ENCODE measurements around the gene GALNT17. TPM values are rescaled to one million over a fixed set of nuclear protein-coding genes. Genes with fewer than 3 reads are reported as not detected.

GALNT17 gene
- total RNA-seq, 5 donors from 2014 or later (not counting 1 experiment from before 2014, with no cell fraction given): 0.09 to 0.20 TPM; not detected in 3

GRCh38 chr7:71548746-71549145 is 416.8 kb downstream of the GALNT17 start:
- ATAC-seq (replicated peaks in 1 of 4): no peak
- no peaks in the 10 kb centered on the region for H3K36me3 Mint-ChIP-seq
- H3K27me3 ChIP-seq (replicated peaks in 1 of 2; ENCODE audit: control insufficient read depth in 2 of 2, extremely low read depth in 1 of 2, insufficient read depth in 2 of 2, low read length in 1 of 2): no peaks in the 10 kb centered on the region
- H3K27ac Mint-ChIP-seq: no peak overlapping the region
- CTCF ChIA-PET: no interaction called here
- no peak overlapping the region for H3K4me3 Mint-ChIP-seq
- DNase-seq: no peak
- H3K4me1 ChIP-seq (ENCODE audit: control insufficient read depth in 1 of 2, extremely low read depth in 1 of 2, insufficient read depth in 2 of 2, low read length in 2 of 2): no peaks in the 10 kb centered on the region
- WGBS (ENCODE audit: insufficient coverage): 92% methylated on average over 2 of the region's 3 CpGs
- H3K9me3 ChIP-seq: no peaks in the 10 kb centered on the region
- peaks cover 14 to 19% (median 14%) of the 10 kb centered on the region in 3 donors for H3K9me3 Mint-ChIP-seq
- H3K4me3 ChIP-seq (ENCODE audit: control insufficient read depth in 1 of 2, extremely low read depth in 1 of 2, low read length in 1 of 2): no peak overlapping the region
- POLR2A ChIA-PET: no interaction called here
- H3K27ac ChIP-seq (ENCODE audit: low read length): no peak overlapping the region
- H3K36me3 ChIP-seq (ENCODE audit: control insufficient read depth in 2 of 2, extremely low read depth in 1 of 2, insufficient read depth in 1 of 2, low read length in 1 of 2): no peaks in the 10 kb centered on the region
- H3K4me1 Mint-ChIP-seq: no peaks in the 10 kb centered on the region
- H3K27me3 Mint-ChIP-seq: no peaks in the 10 kb centered on the region

- no peak overlapping the region for H3K27ac ChIP-seq (ENCODE audit: low read length)
- DNase-seq: no peak
- Mint-ChIP-seq H3K36me3 (no peaks in the 10 kb centered on the region), H3K4me1 (no peaks in the 10 kb centered on the region), H3K4me3 (no peak overlapping the region), H3K27ac (no peak overlapping the region), H3K27me3 (no peaks in the 10 kb centered on the region), H3K9me3 (peaks cover 16 to 21% (median 19%) of the 10 kb centered on the region in 3 donors)
- CTCF ChIA-PET: no interaction called here
- H3K4me3 ChIP-seq (ENCODE audit: control insufficient read depth in 1 of 2, extremely low read depth in 1 of 2, low read length in 1 of 2): no peak overlapping the region
- no peaks in the 10 kb centered on the region for H3K27me3 ChIP-seq (replicated peaks in 1 of 2; ENCODE audit: control insufficient read depth in 2 of 2, extremely low read depth in 1 of 2, insufficient read depth in 2 of 2, low read length in 1 of 2)
- POLR2A ChIA-PET: no interaction called here
- ATAC-seq (replicated peaks in 1 of 4): no peak
- no peaks in the 10 kb centered on the region for H3K9me3 ChIP-seq
- no CpG with 5 or more reads among the region's 1 CpG for WGBS (ENCODE audit: insufficient coverage)
- H3K4me1 ChIP-seq (ENCODE audit: control insufficient read depth in 1 of 2, extremely low read depth in 1 of 2, insufficient read depth in 2 of 2, low read length in 2 of 2): no peaks in the 10 kb centered on the region
- no peaks in the 10 kb centered on the region for H3K36me3 ChIP-seq (ENCODE audit: control insufficient read depth in 2 of 2, extremely low read depth in 1 of 2, insufficient read depth in 1 of 2, low read length in 1 of 2)
Measured at GRCh38 chr7:71553306-71553705, 421.4 kb downstream of the GALNT17 start.

- no peak for ATAC-seq (replicated peaks in 1 of 4)
- WGBS (ENCODE audit: insufficient coverage): 79% methylated on average over 8 of the region's 8 CpGs
- H3K27ac ChIP-seq (ENCODE audit: low read length): no peak overlapping the region
- no peaks in the 10 kb centered on the region for H3K4me1 ChIP-seq (ENCODE audit: control insufficient read depth in 1 of 2, extremely low read depth in 1 of 2, insufficient read depth in 2 of 2, low read length in 2 of 2)
- no peaks in the 10 kb centered on the region for H3K36me3 ChIP-seq (ENCODE audit: control insufficient read depth in 2 of 2, extremely low read depth in 1 of 2, insufficient read depth in 1 of 2, low read length in 1 of 2)
- H3K4me3 ChIP-seq (ENCODE audit: control insufficient read depth in 1 of 2, extremely low read depth in 1 of 2, low read length in 1 of 2): no peak overlapping the region
- Mint-ChIP-seq H3K36me3 (no peaks in the 10 kb centered on the region), H3K27ac (no peak overlapping the region), H3K27me3 (no peaks in the 10 kb centered on the region), H3K4me1 (no peaks in the 10 kb centered on the region), H3K9me3 (peaks cover 8 to 19% (median 16%) of the 10 kb centered on the region in 3 donors), H3K4me3 (no peak overlapping the region)
- no peak for DNase-seq
- H3K9me3 ChIP-seq: no peaks in the 10 kb centered on the region
- no peaks in the 10 kb centered on the region for H3K27me3 ChIP-seq (replicated peaks in 1 of 2; ENCODE audit: control insufficient read depth in 2 of 2, extremely low read depth in 1 of 2, insufficient read depth in 2 of 2, low read length in 1 of 2)
- ChIA-PET CTCF (no interaction called here), POLR2A (no interaction called here)
Measured at GRCh38 chr7:71555758-71556157, 423.8 kb downstream of the GALNT17 start.

- H3K4me3 ChIP-seq (ENCODE audit: control insufficient read depth in 1 of 2, extremely low read depth in 1 of 2, low read length in 1 of 2): no peak overlapping the region
- WGBS (ENCODE audit: insufficient coverage): no CpG with 5 or more reads among the region's 6 CpGs
- H3K27ac Mint-ChIP-seq: no peak overlapping the region
- no peak overlapping the region for H3K27ac ChIP-seq (ENCODE audit: low read length)
- H3K4me1 ChIP-seq (ENCODE audit: control insufficient read depth in 1 of 2, extremely low read depth in 1 of 2, insufficient read depth in 2 of 2, low read length in 2 of 2): no peaks in the 10 kb centered on the region
- DNase-seq: no peak
- no peak for ATAC-seq (replicated peaks in 1 of 4)
- no peaks in the 10 kb centered on the region for H3K27me3 ChIP-seq (replicated peaks in 1 of 2; ENCODE audit: control insufficient read depth in 2 of 2, extremely low read depth in 1 of 2, insufficient read depth in 2 of 2, low read length in 1 of 2)
- CTCF ChIA-PET: no interaction called here
- no peaks in the 10 kb centered on the region for H3K36me3 Mint-ChIP-seq
- H3K4me1 Mint-ChIP-seq: no peaks in the 10 kb centered on the region
- POLR2A ChIA-PET: interaction anchor here in 1 of 2 donors (0.6 kb wide), 1 partner anchor 13 kb away, joined by 3 read pairs; no protein-coding TSS in a partner anchor
- H3K4me3 Mint-ChIP-seq: no peak overlapping the region
- H3K9me3 ChIP-seq: no peaks in the 10 kb centered on the region
- no peaks in the 10 kb centered on the region for H3K36me3 ChIP-seq (ENCODE audit: control insufficient read depth in 2 of 2, extremely low read depth in 1 of 2, insufficient read depth in 1 of 2, low read length in 1 of 2)
- no peaks in the 10 kb centered on the region for H3K27me3 Mint-ChIP-seq
- peaks cover 4 to 11% (median 7%) of the 10 kb centered on the region in 3 donors for H3K9me3 Mint-ChIP-seq
Measured at GRCh38 chr7:71558806-71559613, 427.1 kb downstream of the GALNT17 start.

GRCh38 chr7:71560354-71560995 is 428.5 kb downstream of the GALNT17 start:
- H3K9me3 Mint-ChIP-seq: peaks cover 0 to 7% (median 5%) of the 10 kb centered on the region in 3 donors
- Histone ChIP-seq H3K36me3 (ENCODE audit: control insufficient read depth in 2 of 2, extremely low read depth in 1 of 2, insufficient read depth in 1 of 2, low read length in 1 of 2) (no peaks in the 10 kb centered on the region), H3K27ac (ENCODE audit: low read length) (no peak overlapping the region), H3K9me3 (no peaks in the 10 kb centered on the region), H3K4me1 (ENCODE audit: control insufficient read depth in 1 of 2, extremely low read depth in 1 of 2, insufficient read depth in 2 of 2, low read length in 2 of 2) (no peaks in the 10 kb centered on the region), H3K4me3 (ENCODE audit: control insufficient read depth in 1 of 2, extremely low read depth in 1 of 2, low read length in 1 of 2) (no peak overlapping the region), H3K27me3 (replicated peaks in 1 of 2; ENCODE audit: control insufficient read depth in 2 of 2, extremely low read depth in 1 of 2, insufficient read depth in 2 of 2, low read length in 1 of 2) (no peaks in the 10 kb centered on the region)
- no peak overlapping the region for H3K4me3 Mint-ChIP-seq
- no peaks in the 10 kb centered on the region for H3K36me3 Mint-ChIP-seq
- POLR2A ChIA-PET: no interaction called here
- DNase-seq (no peak), ATAC-seq (replicated peaks in 1 of 4) (no peak)
- 66% methylated on average over 6 of the region's 10 CpGs for WGBS (ENCODE audit: insufficient coverage)
- no peaks in the 10 kb centered on the region for H3K4me1 Mint-ChIP-seq
- CTCF ChIA-PET: no interaction called here
- H3K27ac Mint-ChIP-seq: no peak overlapping the region
- H3K27me3 Mint-ChIP-seq: no peaks in the 10 kb centered on the region

GRCh38 chr7:71563276-71563675 is 431.3 kb downstream of the GALNT17 start:
- peaks cover 0 to 5% (median 4%) of the 10 kb centered on the region in 3 donors for H3K9me3 Mint-ChIP-seq
- Histone ChIP-seq H3K36me3 (ENCODE audit: control insufficient read depth in 2 of 2, extremely low read depth in 1 of 2, insufficient read depth in 1 of 2, low read length in 1 of 2) (no peaks in the 10 kb centered on the region), H3K27me3 (replicated peaks in 1 of 2; ENCODE audit: control insufficient read depth in 2 of 2, extremely low read depth in 1 of 2, insufficient read depth in 2 of 2, low read length in 1 of 2) (no peaks in the 10 kb centered on the region), H3K27ac (ENCODE audit: low read length) (no peak overlapping the region), H3K4me3 (ENCODE audit: control insufficient read depth in 1 of 2, extremely low read depth in 1 of 2, low read length in 1 of 2) (no peak overlapping the region), H3K4me1 (ENCODE audit: control insufficient read depth in 1 of 2, extremely low read depth in 1 of 2, insufficient read depth in 2 of 2, low read length in 2 of 2) (no peaks in the 10 kb centered on the region), H3K9me3 (no peaks in the 10 kb centered on the region)
- no peak for DNase-seq
- H3K27ac Mint-ChIP-seq: no peak overlapping the region
- ATAC-seq (replicated peaks in 1 of 4): no peak
- no peaks in the 10 kb centered on the region for H3K36me3 Mint-ChIP-seq
- no peaks in the 10 kb centered on the region for H3K4me1 Mint-ChIP-seq
- CTCF ChIA-PET: no interaction called here
- no peaks in the 10 kb centered on the region for H3K27me3 Mint-ChIP-seq
- POLR2A ChIA-PET: no interaction called here
- WGBS (ENCODE audit: insufficient coverage): 58% methylated on average over 4 of the region's 6 CpGs
- no peak overlapping the region for H3K4me3 Mint-ChIP-seq
